ENCODE results near the gene WDR31.

DNA sequence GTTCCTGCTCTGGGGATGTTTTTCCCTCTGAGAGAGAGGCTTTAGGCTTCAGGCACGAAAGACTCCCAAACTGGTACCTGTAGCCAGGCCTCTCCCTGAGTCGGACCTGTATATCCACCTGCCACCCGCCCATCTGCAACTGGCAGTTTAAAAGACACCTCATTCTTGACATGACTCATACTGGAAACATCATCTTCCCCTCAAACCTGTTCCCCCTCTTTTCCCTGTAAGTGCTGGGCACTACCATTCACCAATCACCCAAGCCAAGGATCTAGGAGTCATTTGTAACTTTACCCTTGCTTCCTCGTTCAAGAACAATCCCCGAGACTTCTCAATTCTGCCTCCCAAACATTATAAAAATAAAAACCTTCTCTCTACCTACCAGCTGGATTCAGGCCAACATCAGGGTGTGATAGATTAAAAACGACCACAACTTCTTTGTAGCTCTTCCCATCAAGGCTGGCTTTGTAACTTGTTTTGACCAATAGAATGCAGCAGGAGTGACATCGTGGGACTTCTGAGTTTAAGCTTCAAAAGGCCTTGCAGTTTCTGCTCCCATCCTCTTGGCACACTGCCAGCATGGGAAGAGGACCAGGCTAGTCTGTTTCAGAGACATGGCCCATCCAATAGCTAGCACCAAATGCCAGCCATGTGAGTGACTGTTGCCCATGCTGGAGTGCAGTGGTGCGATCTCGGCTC, 1.8 kb upstream of the WDR31 start:
- TF ChIP-seq, protein P1, sequence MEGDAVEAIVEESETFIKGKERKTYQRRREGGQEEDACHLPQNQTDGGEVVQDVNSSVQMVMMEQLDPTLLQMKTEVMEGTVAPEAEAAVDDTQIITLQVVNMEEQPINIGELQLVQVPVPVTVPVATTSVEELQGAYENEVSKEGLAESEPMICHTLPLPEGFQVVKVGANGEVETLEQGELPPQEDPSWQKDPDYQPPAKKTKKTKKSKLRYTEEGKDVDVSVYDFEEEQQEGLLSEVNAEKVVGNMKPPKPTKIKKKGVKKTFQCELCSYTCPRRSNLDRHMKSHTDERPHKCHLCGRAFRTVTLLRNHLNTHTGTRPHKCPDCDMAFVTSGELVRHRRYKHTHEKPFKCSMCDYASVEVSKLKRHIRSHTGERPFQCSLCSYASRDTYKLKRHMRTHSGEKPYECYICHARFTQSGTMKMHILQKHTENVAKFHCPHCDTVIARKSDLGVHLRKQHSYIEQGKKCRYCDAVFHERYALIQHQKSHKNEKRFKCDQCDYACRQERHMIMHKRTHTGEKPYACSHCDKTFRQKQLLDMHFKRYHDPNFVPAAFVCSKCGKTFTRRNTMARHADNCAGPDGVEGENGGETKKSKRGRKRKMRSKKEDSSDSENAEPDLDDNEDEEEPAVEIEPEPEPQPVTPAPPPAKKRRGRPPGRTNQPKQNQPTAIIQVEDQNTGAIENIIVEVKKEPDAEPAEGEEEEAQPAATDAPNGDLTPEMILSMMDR (IDR thresholded peaks at IDR 0.05) = no peak
- no peak for TF ChIP-seq POLR2A (IDR thresholded peaks at IDR 0.05)
